Measurements from ENCODE around the gene CEP85.

- TF ChIP-seq CTCF (CRISPR knock-in tag; IDR thresholded peaks at IDR 0.05) = no peak
- TF ChIP-seq PHF21A (CRISPR knock-in tag; IDR thresholded peaks at IDR 0.05) = no peak
- TF ChIP-seq ZNF10 (CRISPR knock-in tag; IDR thresholded peaks at IDR 0.05; ENCODE audit: borderline replicate concordance, low read depth) = no peak
- no peak for TF ChIP-seq FOXK2 (IDR thresholded peaks at IDR 0.05)
- TF ChIP-seq ZNF274 (CRISPR knock-in tag; IDR thresholded peaks at IDR 0.05) = no peak
- no peak for TF ChIP-seq E2F5 (CRISPR knock-in tag; conservative IDR thresholded peaks at IDR 0.05)
- TF ChIP-seq POLR2AphosphoS5 (IDR thresholded peaks at IDR 0.05; ENCODE audit: low read depth, low read length) = no peak
- TF ChIP-seq MAFF (IDR thresholded peaks at IDR 0.05; ENCODE audit: low read depth, low read length) = no peak
These were observed 86.9 kb downstream of the CEP85 start for GRCh38 chr1:26320896-26321295.

Measured in HepG2 (cell line).